Esophagus muscularis mucosa (tissue), 3 donors: ENCODE results near the gene EFCAB8.

Experiments used
- POLR2AphosphoS5 ChIP-seq, 2 donors: sonication (generic); formaldehyde crosslinking; IDR thresholded peaks; one replicate each; pipeline ENCODE4 v1.6.1; 2017; ENCODE audit warnings: antibody characterized with exemption in 2 of 2
- TF ChIP-seq, protein P1 (sequence below), 3 experiments: fragments of 200-600 bp in 2 of 3; fragments of 450-650 bp in 1 of 3; sonication (generic) in 2 of 3; IDR thresholded peaks; one replicate each; pipeline ENCODE4 v1.5.1; 2017 to 2019; ENCODE audit warnings: antibody characterized with exemption in 3 of 3, mild to moderate bottlenecking in 2 of 3, moderate library complexity in 1 of 3

GRCh38 chr20:32958574-32958973, 99.9 kb downstream of the EFCAB8 start:
- TF ChIP-seq POLR2AphosphoS5 (IDR thresholded peaks at IDR 0.05), result no peak
- TF ChIP-seq, protein P1, sequence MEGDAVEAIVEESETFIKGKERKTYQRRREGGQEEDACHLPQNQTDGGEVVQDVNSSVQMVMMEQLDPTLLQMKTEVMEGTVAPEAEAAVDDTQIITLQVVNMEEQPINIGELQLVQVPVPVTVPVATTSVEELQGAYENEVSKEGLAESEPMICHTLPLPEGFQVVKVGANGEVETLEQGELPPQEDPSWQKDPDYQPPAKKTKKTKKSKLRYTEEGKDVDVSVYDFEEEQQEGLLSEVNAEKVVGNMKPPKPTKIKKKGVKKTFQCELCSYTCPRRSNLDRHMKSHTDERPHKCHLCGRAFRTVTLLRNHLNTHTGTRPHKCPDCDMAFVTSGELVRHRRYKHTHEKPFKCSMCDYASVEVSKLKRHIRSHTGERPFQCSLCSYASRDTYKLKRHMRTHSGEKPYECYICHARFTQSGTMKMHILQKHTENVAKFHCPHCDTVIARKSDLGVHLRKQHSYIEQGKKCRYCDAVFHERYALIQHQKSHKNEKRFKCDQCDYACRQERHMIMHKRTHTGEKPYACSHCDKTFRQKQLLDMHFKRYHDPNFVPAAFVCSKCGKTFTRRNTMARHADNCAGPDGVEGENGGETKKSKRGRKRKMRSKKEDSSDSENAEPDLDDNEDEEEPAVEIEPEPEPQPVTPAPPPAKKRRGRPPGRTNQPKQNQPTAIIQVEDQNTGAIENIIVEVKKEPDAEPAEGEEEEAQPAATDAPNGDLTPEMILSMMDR (IDR thresholded peaks at IDR 0.05), result no peak
